SK-N-SH treated with all-trans-retinoic acid at 6 μM for 48 hours (cell line): ENCODE results near the gene PTPN1.
"Not testable (repeated sequence)": the region's sequence is repeated elsewhere in the genome, so short reads cannot be mapped to it uniquely, and the experiment has no call there.

ENCODE experiments used
- BACH2 ChIP-seq: fragments of 250-450 bp; sonication (Bioruptor Pico); IDR thresholded peaks from 2 replicates; pipeline ENCODE4 v1.9.0; 2021; ENCODE audit warnings: mild to moderate bottlenecking, borderline replicate concordance
- ISL1 ChIP-seq: fragments of 250-450 bp; sonication (Bioruptor Pico); IDR thresholded peaks from 2 replicates; pipeline ENCODE4 v2.1.2; 2022; ENCODE audit warnings: mild to moderate bottlenecking, moderate library complexity
- OSR1 ChIP-seq: fragments of 250-450 bp; sonication (Bioruptor Pico); IDR thresholded peaks from 2 replicates; pipeline ENCODE4 v1.8.0; 2022; ENCODE audit warnings: moderate library complexity, mild to moderate bottlenecking, inconsistent platforms
- PATZ1 ChIP-seq: fragments of 250-450 bp; sonication (Bioruptor Pico); IDR thresholded peaks from 2 replicates; pipeline ENCODE4 v1.8.0; 2020; ENCODE audit warnings: mild to moderate bottlenecking, moderate library complexity, borderline replicate concordance
- PPARA ChIP-seq: fragments of 250-450 bp; sonication (Bioruptor Pico); IDR thresholded peaks from 2 replicates; pipeline ENCODE4 v1.5.0; 2020; ENCODE audit warnings: mild to moderate bottlenecking, borderline replicate concordance
- RARB ChIP-seq: fragments of 250-450 bp; sonication (Bioruptor Pico); IDR thresholded peaks from 2 replicates; pipeline ENCODE4 v1.8.0; 2021; ENCODE audit warnings: mild to moderate bottlenecking, moderate library complexity
- TOX ChIP-seq: fragments of 250-450 bp; sonication (Bioruptor Pico); IDR thresholded peaks from 2 replicates; pipeline ENCODE4 v1.8.0; 2021; ENCODE audit warnings: mild to moderate bottlenecking, moderate library complexity, borderline replicate concordance
- ZC3H10 ChIP-seq: fragments of 250-450 bp; sonication (Bioruptor Pico); IDR thresholded peaks from 2 replicates; pipeline ENCODE4 v1.5.1; 2021; ENCODE audit warnings: mild to moderate bottlenecking, moderate library complexity
- ZFP3 ChIP-seq: fragments of 250-450 bp; sonication (Bioruptor Pico); IDR thresholded peaks from 2 replicates; pipeline ENCODE4 v1.5.0; 2020; ENCODE audit warnings: mild to moderate bottlenecking, moderate library complexity
- ZFP30 ChIP-seq: fragments of 450-650 bp; formaldehyde crosslinking; IDR thresholded peaks from 2 replicates; pipeline ENCODE4 v1.5.0; 2022; ENCODE audit warnings: mild to moderate bottlenecking, moderate library complexity
- ZNF565 ChIP-seq: fragments of 450-650 bp; formaldehyde crosslinking; conservative IDR thresholded peaks from 2 replicates; pipeline ENCODE4 v1.5.0; 2020; ENCODE audit warnings: low read depth, mild to moderate bottlenecking, moderate library complexity
- TF ChIP-seq, protein P1 (sequence below): fragments of 250-450 bp; sonication (Bioruptor Pico); IDR thresholded peaks from 2 replicates; pipeline ENCODE4 v1.5.1; 2020; ENCODE audit warnings: low read depth, mild to moderate bottlenecking, moderate library complexity
- TF ChIP-seq, protein P2 (sequence below): fragments of 250-450 bp; sonication (Bioruptor Pico); IDR thresholded peaks from 2 replicates; pipeline ENCODE4 v1.5.0; 2020; ENCODE audit warnings: mild to moderate bottlenecking, moderate library complexity

- TF ChIP-seq ZNF565 (CRISPR knock-in tag); OSR1 (CRISPR knock-in tag); TOX; BACH2 (CRISPR knock-in tag); ZFP3 (CRISPR knock-in tag); PATZ1; ZC3H10 (CRISPR knock-in tag); PPARA; ZFP30 (CRISPR knock-in tag); RARB (CRISPR knock-in tag); ISL1 (CRISPR knock-in tag): not testable (repeated sequence)
- TF ChIP-seq, protein P1, sequence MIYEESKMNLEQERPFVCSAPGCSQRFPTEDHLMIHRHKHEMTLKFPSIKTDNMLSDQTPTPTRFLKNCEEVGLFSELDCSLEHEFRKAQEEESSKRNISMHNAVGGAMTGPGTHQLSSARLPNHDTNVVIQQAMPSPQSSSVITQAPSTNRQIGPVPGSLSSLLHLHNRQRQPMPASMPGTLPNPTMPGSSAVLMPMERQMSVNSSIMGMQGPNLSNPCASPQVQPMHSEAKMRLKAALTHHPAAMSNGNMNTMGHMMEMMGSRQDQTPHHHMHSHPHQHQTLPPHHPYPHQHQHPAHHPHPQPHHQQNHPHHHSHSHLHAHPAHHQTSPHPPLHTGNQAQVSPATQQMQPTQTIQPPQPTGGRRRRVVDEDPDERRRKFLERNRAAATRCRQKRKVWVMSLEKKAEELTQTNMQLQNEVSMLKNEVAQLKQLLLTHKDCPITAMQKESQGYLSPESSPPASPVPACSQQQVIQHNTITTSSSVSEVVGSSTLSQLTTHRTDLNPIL (CRISPR knock-in tag), result not testable (repeated sequence)
- TF ChIP-seq, protein P2, sequence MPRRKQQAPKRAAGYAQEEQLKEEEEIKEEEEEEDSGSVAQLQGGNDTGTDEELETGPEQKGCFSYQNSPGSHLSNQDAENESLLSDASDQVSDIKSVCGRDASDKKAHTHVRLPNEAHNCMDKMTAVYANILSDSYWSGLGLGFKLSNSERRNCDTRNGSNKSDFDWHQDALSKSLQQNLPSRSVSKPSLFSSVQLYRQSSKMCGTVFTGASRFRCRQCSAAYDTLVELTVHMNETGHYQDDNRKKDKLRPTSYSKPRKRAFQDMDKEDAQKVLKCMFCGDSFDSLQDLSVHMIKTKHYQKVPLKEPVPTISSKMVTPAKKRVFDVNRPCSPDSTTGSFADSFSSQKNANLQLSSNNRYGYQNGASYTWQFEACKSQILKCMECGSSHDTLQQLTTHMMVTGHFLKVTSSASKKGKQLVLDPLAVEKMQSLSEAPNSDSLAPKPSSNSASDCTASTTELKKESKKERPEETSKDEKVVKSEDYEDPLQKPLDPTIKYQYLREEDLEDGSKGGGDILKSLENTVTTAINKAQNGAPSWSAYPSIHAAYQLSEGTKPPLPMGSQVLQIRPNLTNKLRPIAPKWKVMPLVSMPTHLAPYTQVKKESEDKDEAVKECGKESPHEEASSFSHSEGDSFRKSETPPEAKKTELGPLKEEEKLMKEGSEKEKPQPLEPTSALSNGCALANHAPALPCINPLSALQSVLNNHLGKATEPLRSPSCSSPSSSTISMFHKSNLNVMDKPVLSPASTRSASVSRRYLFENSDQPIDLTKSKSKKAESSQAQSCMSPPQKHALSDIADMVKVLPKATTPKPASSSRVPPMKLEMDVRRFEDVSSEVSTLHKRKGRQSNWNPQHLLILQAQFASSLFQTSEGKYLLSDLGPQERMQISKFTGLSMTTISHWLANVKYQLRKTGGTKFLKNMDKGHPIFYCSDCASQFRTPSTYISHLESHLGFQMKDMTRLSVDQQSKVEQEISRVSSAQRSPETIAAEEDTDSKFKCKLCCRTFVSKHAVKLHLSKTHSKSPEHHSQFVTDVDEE (CRISPR knock-in tag), result not testable (repeated sequence)
These were observed 88.6 kb downstream of the PTPN1 start for GRCh38 chr20:50598768-50599167.
